Adrenal gland (tissue), 5 donors: ENCODE measurements around the gene NRAP.

Experiments
- CTCF ChIP-seq, 6 experiments: fragments of 450-650 bp in 4 of 6; fragments of 200-600 bp in 2 of 6; sonication (generic) in 1 of 6; IDR thresholded peaks; 1 replicate in 5 of 6; 2 replicates in 1 of 6; pipeline versions ENCODE4 v1.5.1 to v1.8.0; 2016 to 2021; ENCODE audit warnings: antibody characterized with exemption in 6 of 6, mild to moderate bottlenecking in 2 of 6, moderate library complexity in 1 of 6
- POLR2A ChIP-seq, 2 donors: fragments of 450-650 bp; IDR thresholded peaks; one replicate each; pipeline ENCODE4 v1.6.1; 2017; ENCODE audit warnings: antibody characterized with exemption in 2 of 2, mild to moderate bottlenecking in 2 of 2, moderate library complexity in 1 of 2
- donor health status: DM: no; HTN: no; CAD: no.

- TF ChIP-seq CTCF (IDR thresholded peaks at IDR 0.05) (no peak), POLR2A (IDR thresholded peaks at IDR 0.05) (no peak)
Measured at GRCh38 chr10:113690749-113691148, 26.9 kb upstream of the NRAP start.
